ENCODE data around the gene ZNF789.

The ZNF789 gene

GRCh38 chr7:99504281-99504602 is 31.6 kb downstream of the ZNF789 start:
- DNase-seq (ENCODE audit: low read depth in 2 of 2), result no peak

DNA sequence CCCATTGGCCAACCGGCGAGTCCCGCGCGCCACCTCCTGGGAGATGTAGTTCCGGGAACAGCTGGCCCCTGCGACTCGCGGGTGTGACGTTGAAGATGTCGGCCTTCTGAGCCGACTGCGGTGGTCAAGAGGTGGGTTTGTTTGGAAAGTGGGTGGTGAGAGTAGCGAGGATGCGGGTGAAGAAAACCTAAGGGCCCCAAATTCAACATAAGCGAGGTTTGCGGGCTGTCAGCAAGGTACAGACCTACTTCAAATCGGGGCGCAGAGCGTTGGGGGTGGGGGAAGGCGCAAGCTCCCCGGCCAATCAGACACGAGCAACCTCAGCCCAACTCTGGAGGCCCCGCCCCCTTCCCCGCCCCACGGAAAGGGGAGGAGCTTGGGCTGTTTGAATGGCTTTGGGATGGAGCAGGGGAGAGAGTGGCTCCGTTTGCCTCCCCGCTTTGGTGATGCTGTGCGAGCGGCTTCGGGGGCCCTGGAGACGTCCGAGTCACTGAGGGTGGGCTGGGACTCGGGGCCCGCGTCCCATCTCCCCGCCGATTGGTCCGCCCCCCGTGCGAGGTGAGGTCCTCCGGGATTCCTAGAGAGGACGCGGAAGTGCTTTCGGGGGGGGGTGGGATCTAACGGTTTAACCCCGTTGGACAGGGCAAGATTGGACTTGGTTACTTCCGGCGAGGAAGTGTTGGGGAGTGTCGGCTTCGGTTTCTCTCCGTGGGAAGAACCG is 32.1 kb downstream of the ZNF789 start, which contains the start of gene ZKSCAN5:
Gene ZKSCAN5 (plus strand): TSS at position 60 of the 721 bp plus-strand sequence. CDS start 1,383 bp downstream, outside the sequence.
- peak; percentile 94 to 97 for DNase-seq (ENCODE audit: low read depth in 2 of 2)

DNA sequence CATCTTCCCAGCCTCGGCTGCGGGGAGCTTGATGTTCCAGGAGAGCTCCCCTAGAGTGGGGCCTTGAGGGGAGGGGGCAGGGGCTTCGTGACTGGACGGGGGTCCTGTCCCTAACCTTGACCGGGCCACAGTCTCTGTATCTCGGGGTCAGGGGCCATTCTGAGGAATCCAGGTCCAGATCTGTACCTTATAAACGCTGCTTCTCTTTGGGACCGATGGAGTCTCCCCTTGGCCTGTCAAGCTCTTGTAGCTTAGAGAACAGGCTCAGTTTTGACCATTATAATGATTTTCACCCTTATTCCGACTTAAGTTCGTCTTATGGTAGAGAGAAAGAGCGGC is 32.6 kb downstream of the ZNF789 start:
- no peak for DNase-seq (ENCODE audit: low read depth in 2 of 2)

DNA sequence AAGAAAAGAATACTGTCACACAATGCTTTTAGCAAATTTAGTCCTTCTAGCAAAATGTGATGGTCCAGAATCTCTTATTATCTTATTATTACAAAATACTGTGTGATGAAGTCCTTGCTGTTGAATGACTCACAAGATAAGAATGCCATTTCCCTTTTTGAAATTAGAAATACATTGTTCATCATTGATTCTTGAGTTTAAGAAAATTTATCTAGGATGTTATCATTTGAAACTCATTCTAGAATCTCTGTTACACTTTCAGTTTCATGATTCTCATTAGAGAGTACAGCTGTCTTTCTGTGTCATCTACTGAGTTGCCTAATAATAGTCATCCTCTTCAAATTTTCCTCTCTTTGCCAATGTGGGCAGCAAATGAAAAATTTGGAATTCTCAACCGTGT is 41.4 kb downstream of the ZNF789 start:
- DNase-seq (ENCODE audit: low read depth in 2 of 2), result no peak

DNA sequence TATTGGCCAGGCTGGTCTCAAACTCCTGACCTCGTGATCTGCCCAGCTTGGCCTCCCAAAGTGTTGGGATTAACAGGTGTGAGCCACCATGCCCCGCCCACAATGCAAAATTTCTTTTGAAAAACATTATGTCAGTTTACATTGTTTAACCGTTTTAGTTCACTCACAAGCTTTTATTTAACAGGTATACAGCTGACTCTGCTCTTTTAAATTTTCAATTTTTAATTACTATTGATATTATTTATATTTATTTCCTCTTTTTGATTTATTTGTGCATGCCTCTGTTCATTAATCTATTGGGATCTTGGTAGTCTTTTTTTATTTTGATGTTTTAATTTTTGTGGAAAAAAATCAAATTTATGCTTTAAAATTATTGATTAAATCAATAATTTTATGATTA is 48.7 kb downstream of the ZNF789 start:
- DNase-seq (ENCODE audit: low read depth in 2 of 2), result no peak

- no peak for DNase-seq (ENCODE audit: low read depth in 2 of 2)
Measured at GRCh38 chr7:99525713-99526440, 53.2 kb downstream of the ZNF789 start.

- no peak for DNase-seq (ENCODE audit: low read depth in 2 of 2)
Measured at GRCh38 chr7:99531354-99531765, 58.7 kb downstream of the ZNF789 start.

DNA sequence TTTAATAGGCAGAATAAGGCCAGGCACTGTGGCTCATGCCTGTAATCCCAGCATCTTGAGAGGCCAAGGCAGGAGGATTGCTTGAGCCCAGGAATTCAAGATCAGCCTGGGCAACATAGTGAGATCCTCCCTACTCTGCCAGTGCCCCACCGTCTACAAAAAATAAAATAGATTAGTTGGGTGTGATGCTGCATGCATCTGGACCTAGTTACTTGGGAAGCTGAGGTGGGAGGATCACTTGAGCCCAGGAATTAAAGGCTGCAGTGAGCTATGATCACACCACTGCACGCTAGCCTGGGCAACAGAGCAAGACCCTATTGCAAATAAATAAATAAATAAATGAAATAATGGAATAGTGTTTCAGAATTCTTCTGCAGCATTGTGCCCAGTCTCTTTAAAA is 63.0 kb downstream of the ZNF789 start:
- no peak for DNase-seq (ENCODE audit: low read depth in 2 of 2)
